Measurements from ENCODE around the gene BCL2L1. TPM values are rescaled to one million over a fixed set of nuclear protein-coding genes. Genes with fewer than 3 reads are reported as not detected.

BCL2L1 gene
- total and polyA plus RNA-seq, 2 experiments from 2014 or later = 42.4 to 110 TPM

DNA sequence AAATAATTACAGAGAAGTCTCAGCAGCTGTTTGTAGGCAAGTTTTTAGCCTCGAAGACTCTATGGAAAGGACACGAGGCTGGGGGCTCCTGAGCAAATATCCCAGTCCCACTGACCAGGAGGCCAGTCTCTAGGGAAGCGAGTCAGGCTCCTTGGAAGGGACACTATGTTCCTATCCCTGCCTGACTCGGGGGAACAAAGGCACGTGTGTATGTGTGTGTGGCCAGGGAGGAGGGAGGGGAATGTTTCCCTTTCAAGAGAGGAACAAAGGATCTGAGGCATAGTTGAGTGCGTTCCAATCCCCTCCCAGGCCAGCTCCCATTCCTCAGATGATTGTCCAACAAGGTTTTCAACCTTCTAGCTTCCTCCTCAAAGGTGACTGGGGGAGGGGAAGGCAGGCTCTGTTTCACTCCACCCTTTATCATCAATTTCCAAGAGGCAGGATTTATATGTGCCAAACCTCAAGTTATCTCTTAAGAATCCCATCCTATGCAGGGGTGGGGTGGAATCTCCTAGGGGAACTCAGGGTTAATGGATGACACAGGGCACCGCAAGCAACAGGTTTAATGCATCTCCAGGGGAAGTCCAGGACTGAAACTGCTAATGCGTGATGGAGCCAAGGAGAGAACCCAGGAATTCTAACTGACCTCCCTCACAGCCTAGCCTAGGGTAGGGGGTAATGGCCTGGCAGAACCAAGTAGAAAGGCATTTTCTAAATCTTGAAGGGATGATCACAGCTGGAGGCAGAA, 9.9 kb downstream of the BCL2L1 start:
- Histone ChIP-seq H3K36me3 (ENCODE audit: insufficient read depth) (peaks cover 11% of the 10 kb centered on the region), H3K9me2 (ENCODE audit: insufficient read depth) (no peaks in the 10 kb centered on the region), H3K4me1 (ENCODE audit: insufficient read depth) (peaks cover 79% of the 10 kb centered on the region), H3K79me2 (replicated peaks; ENCODE audit: insufficient read depth) (peaks cover 95% of the 10 kb centered on the region), H3K27me3 (ENCODE audit: insufficient read depth) (no peaks in the 10 kb centered on the region), H4K20me1 (replicated peaks; ENCODE audit: insufficient read depth) (peaks cover 3% of the 10 kb centered on the region; the same call in 1 of the 2 replicates), H3F3A (replicated peaks; ENCODE audit: low read depth) (peaks cover 24% of the 10 kb centered on the region; the same call in 1 of the 2 replicates), H3K4me2 (peak overlapping the region; percentile 74), H3K4me3 (peak overlapping the region; percentile 39), H3K27ac (ENCODE audit: low read depth) (peak overlapping the region; percentile 84), H2AFZ (no peak overlapping the region)
- TF ChIP-seq ZNF331 (CRISPR knock-in tag; IDR thresholded peaks at IDR 0.05; ENCODE audit: low read depth) (no peak), NANOG (IDR thresholded peaks at IDR 0.05; ENCODE audit: borderline replicate concordance) (peak; percentile 49; the same call in 1 of the 2 replicates), EZH2phosphoT487 (IDR thresholded peaks at IDR 0.05; ENCODE audit: unreplicated experiment) (no peak), STAT1 (IDR thresholded peaks at IDR 0.05; ENCODE audit: unreplicated experiment) (no peak), POLR2AphosphoS5 (IDR thresholded peaks at IDR 0.05; ENCODE audit: low read depth) (peak; percentile 48), ZNF114 (CRISPR knock-in tag; IDR thresholded peaks at IDR 0.05) (0 out of 2 replicates have a peak, but pooled peaks have one; percentile 44), JUNB (IDR thresholded peaks at IDR 0.05; ENCODE audit: unreplicated experiment) (no peak), CREB1 (CRISPR knock-in tag; IDR thresholded peaks at IDR 0.05; ENCODE audit: low read depth) (peak; percentile 24; the same call in 1 of the 2 replicates), EZH2 (IDR thresholded peaks at IDR 0.05; ENCODE audit: low read depth, unreplicated experiment) (no peak)
- TF ChIP-seq, protein P1, sequence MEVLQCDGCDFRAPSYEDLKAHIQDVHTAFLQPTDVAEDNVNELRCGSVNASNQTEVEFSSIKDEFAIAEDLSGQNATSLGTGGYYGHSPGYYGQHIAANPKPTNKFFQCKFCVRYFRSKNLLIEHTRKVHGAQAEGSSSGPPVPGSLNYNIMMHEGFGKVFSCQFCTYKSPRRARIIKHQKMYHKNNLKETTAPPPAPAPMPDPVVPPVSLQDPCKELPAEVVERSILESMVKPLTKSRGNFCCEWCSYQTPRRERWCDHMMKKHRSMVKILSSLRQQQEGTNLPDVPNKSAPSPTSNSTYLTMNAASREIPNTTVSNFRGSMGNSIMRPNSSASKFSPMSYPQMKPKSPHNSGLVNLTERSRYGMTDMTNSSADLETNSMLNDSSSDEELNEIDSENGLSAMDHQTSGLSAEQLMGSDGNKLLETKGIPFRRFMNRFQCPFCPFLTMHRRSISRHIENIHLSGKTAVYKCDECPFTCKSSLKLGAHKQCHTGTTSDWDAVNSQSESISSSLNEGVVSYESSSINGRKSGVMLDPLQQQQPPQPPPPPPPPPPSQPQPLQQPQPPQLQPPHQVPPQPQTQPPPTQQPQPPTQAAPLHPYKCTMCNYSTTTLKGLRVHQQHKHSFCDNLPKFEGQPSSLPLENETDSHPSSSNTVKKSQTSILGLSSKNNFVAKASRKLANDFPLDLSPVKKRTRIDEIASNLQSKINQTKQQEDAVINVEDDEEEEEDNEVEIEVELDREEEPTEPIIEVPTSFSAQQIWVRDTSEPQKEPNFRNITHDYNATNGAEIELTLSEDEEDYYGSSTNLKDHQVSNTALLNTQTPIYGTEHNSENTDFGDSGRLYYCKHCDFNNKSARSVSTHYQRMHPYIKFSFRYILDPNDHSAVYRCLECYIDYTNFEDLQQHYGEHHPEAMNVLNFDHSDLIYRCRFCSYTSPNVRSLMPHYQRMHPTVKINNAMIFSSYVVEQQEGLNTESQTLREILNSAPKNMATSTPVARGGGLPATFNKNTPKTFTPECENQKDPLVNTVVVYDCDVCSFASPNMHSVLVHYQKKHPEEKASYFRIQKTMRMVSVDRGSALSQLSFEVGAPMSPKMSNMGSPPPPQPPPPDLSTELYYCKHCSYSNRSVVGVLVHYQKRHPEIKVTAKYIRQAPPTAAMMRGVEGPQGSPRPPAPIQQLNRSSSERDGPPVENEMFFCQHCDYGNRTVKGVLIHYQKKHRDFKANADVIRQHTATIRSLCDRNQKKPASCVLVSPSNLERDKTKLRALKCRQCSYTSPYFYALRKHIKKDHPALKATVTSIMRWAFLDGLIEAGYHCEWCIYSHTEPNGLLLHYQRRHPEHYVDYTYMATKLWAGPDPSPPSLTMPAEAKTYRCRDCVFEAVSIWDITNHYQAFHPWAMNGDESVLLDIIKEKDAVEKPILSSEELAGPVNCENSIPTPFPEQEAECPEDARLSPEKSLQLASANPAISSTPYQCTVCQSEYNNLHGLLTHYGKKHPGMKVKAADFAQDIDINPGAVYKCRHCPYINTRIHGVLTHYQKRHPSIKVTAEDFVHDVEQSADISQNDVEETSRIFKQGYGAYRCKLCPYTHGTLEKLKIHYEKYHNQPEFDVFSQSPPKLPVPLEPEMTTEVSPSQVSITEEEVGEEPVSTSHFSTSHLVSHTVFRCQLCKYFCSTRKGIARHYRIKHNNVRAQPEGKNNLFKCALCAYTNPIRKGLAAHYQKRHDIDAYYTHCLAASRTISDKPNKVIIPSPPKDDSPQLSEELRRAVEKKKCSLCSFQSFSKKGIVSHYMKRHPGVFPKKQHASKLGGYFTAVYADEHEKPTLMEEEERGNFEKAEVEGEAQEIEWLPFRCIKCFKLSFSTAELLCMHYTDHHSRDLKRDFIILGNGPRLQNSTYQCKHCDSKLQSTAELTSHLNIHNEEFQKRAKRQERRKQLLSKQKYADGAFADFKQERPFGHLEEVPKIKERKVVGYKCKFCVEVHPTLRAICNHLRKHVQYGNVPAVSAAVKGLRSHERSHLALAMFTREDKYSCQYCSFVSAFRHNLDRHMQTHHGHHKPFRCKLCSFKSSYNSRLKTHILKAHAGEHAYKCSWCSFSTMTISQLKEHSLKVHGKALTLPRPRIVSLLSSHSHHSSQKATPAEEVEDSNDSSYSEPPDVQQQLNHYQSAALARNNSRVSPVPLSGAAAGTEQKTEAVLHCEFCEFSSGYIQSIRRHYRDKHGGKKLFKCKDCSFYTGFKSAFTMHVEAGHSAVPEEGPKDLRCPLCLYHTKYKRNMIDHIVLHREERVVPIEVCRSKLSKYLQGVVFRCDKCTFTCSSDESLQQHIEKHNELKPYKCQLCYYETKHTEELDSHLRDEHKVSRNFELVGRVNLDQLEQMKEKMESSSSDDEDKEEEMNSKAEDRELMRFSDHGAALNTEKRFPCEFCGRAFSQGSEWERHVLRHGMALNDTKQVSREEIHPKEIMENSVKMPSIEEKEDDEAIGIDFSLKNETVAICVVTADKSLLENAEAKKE (CRISPR knock-in tag; IDR thresholded peaks at IDR 0.05) = peak; percentile 84
- TF ChIP-seq, protein P2, sequence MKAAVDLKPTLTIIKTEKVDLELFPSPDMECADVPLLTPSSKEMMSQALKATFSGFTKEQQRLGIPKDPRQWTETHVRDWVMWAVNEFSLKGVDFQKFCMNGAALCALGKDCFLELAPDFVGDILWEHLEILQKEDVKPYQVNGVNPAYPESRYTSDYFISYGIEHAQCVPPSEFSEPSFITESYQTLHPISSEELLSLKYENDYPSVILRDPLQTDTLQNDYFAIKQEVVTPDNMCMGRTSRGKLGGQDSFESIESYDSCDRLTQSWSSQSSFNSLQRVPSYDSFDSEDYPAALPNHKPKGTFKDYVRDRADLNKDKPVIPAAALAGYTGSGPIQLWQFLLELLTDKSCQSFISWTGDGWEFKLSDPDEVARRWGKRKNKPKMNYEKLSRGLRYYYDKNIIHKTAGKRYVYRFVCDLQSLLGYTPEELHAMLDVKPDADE (IDR thresholded peaks at IDR 0.05) = peak; percentile 48; the same call in 1 of the 2 replicates
- TF ChIP-seq, protein P3, sequence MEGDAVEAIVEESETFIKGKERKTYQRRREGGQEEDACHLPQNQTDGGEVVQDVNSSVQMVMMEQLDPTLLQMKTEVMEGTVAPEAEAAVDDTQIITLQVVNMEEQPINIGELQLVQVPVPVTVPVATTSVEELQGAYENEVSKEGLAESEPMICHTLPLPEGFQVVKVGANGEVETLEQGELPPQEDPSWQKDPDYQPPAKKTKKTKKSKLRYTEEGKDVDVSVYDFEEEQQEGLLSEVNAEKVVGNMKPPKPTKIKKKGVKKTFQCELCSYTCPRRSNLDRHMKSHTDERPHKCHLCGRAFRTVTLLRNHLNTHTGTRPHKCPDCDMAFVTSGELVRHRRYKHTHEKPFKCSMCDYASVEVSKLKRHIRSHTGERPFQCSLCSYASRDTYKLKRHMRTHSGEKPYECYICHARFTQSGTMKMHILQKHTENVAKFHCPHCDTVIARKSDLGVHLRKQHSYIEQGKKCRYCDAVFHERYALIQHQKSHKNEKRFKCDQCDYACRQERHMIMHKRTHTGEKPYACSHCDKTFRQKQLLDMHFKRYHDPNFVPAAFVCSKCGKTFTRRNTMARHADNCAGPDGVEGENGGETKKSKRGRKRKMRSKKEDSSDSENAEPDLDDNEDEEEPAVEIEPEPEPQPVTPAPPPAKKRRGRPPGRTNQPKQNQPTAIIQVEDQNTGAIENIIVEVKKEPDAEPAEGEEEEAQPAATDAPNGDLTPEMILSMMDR (conservative IDR thresholded peaks at IDR 0.05; ENCODE audit: low read depth in 2 of 2) = no peak
- TF ChIP-seq, protein P4, sequence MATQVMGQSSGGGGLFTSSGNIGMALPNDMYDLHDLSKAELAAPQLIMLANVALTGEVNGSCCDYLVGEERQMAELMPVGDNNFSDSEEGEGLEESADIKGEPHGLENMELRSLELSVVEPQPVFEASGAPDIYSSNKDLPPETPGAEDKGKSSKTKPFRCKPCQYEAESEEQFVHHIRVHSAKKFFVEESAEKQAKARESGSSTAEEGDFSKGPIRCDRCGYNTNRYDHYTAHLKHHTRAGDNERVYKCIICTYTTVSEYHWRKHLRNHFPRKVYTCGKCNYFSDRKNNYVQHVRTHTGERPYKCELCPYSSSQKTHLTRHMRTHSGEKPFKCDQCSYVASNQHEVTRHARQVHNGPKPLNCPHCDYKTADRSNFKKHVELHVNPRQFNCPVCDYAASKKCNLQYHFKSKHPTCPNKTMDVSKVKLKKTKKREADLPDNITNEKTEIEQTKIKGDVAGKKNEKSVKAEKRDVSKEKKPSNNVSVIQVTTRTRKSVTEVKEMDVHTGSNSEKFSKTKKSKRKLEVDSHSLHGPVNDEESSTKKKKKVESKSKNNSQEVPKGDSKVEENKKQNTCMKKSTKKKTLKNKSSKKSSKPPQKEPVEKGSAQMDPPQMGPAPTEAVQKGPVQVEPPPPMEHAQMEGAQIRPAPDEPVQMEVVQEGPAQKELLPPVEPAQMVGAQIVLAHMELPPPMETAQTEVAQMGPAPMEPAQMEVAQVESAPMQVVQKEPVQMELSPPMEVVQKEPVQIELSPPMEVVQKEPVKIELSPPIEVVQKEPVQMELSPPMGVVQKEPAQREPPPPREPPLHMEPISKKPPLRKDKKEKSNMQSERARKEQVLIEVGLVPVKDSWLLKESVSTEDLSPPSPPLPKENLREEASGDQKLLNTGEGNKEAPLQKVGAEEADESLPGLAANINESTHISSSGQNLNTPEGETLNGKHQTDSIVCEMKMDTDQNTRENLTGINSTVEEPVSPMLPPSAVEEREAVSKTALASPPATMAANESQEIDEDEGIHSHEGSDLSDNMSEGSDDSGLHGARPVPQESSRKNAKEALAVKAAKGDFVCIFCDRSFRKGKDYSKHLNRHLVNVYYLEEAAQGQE (IDR thresholded peaks at IDR 0.05; ENCODE audit: unreplicated experiment) = no peak
- Mint-ChIP-seq H3K27me3 (ENCODE audit: insufficient read depth, low read depth, poor library complexity) (no peaks in the 10 kb centered on the region), H3K4me3 (peak overlapping the region; percentile 57), H3K4me1 (peaks cover 72% of the 10 kb centered on the region), H3K36me3 (ENCODE audit: low read depth) (peaks cover 47% of the 10 kb centered on the region), H3K27ac (peak overlapping the region; percentile 89), H3K9me3 (no peaks in the 10 kb centered on the region)
- ATAC-seq = peak; percentile 87
- peak; percentile 97 for DNase-seq (ENCODE audit: low spot score)

All from GM23338 (cell line).